CD14-positive monocyte (primary cell): Measurements from ENCODE around the gene EME2. TPM values are rescaled to one million over a fixed set of nuclear protein-coding genes. Genes with fewer than 3 reads are reported as not detected.
A peak's percentile ranks its signal among the peaks of the same experiment; 100 is the strongest.

Experiments
- DNase-seq, 3 donors: peaks; one replicate each; pipeline ENCODE4 v3.0.0-alpha.2; 2011 to 2022
- H2AFZ ChIP-seq: 2 replicates; pipeline ENCODE4 v1.6.0; 2012; ENCODE audit warnings: mild to moderate bottlenecking, low read depth, low read length, inconsistent platforms; ENCODE audit not compliant: insufficient read depth, poor library complexity, severe bottlenecking
- H3K27ac ChIP-seq, 2 donors: 1 replicate in 1 of 2; 2 replicates in 1 of 2; pipeline ENCODE4 v1.5.1; 2012 to 2013; ENCODE audit warnings: low read length in 2 of 2, control low read depth in 1 of 2, inconsistent platforms in 1 of 2, low read depth in 1 of 2, mild to moderate bottlenecking in 1 of 2
- H3K27me3 ChIP-seq, 2 donors: one replicate each; pipeline versions ENCODE4 v1.6.0 to v1.6.1; 2011 to 2013; ENCODE audit warnings: low read length in 2 of 2; ENCODE audit not compliant: control insufficient read depth in 2 of 2, insufficient read depth in 2 of 2
- H3K36me3 ChIP-seq, 2 donors: replicated peaks in 1 of 2; 1 replicate in 1 of 2; 2 replicates in 1 of 2; pipeline versions ENCODE4 v1.5.1 to v1.6.1; 2012 to 2013; ENCODE audit warnings: low read length in 2 of 2, control low read depth in 1 of 2, inconsistent platforms in 1 of 2, mild to moderate bottlenecking in 1 of 2; ENCODE audit not compliant: insufficient read depth in 2 of 2, control insufficient read depth in 1 of 2
- H3K4me1 ChIP-seq, 2 donors: 1 replicate in 1 of 2; 2 replicates in 1 of 2; pipeline versions ENCODE4 v1.5.1 to v1.6.1; 2012 to 2013; ENCODE audit warnings: low read length in 2 of 2, control low read depth in 1 of 2, inconsistent platforms in 1 of 2, mild to moderate bottlenecking in 1 of 2, moderate library complexity in 1 of 2; ENCODE audit not compliant: insufficient read depth in 2 of 2, control insufficient read depth in 1 of 2
- H3K4me2 ChIP-seq: replicated peaks from 2 replicates; pipeline ENCODE3; 2012; ENCODE audit warnings: low read length, moderate library complexity, mild to moderate bottlenecking; ENCODE audit not compliant: poor library complexity, severe bottlenecking; ENCODE audit errors: extremely low read depth
- H3K4me3 ChIP-seq, 3 experiments: fragments of 200-600 bp in 1 of 3; sonication (generic) in 1 of 3; replicated peaks in 1 of 3; 1 replicate in 2 of 3; 2 replicates in 1 of 3; pipeline ENCODE4 v1.5.1; 2011 to 2013; ENCODE audit warnings: low read length in 3 of 3, mild to moderate bottlenecking in 3 of 3, control low read depth in 2 of 3, low read depth in 2 of 3, inconsistent platforms in 1 of 3, moderate library complexity in 1 of 3
- H3K79me2 ChIP-seq: 2 replicates; pipeline ENCODE4 v1.6.0; 2012; ENCODE audit warnings: mild to moderate bottlenecking, control low read depth, inconsistent platforms, low read length, moderate library complexity; ENCODE audit not compliant: insufficient read depth
- H3K9ac ChIP-seq: 2 replicates; pipeline ENCODE4 v1.6.0; 2017; ENCODE audit warnings: low read length, mild to moderate bottlenecking; ENCODE audit not compliant: insufficient read depth, poor library complexity, severe bottlenecking
- H3K9me3 ChIP-seq, 2 donors: replicated peaks in 1 of 2; 1 replicate in 1 of 2; 2 replicates in 1 of 2; pipeline versions ENCODE4 v1.5.1 to v1.6.1; 2012 to 2013; ENCODE audit warnings: low read length in 2 of 2, control low read depth in 1 of 2; ENCODE audit not compliant: control insufficient read depth in 1 of 2, insufficient read depth in 1 of 2
- H4K20me1 ChIP-seq: 2 replicates; pipeline ENCODE4 v1.6.0; 2012; ENCODE audit warnings: mild to moderate bottlenecking, low read length, control low read depth, moderate library complexity; ENCODE audit not compliant: insufficient read depth
- H3K27ac Mint-ChIP-seq, 7 donors: one replicate each; pipeline ENCODE4 v1.8.0; 2020; ENCODE audit warnings: mild to moderate bottlenecking in 7 of 7, mixed read lengths in 7 of 7, moderate library complexity in 6 of 7, inconsistent platforms in 2 of 7
- H3K27me3 Mint-ChIP-seq, 3 donors: one replicate each; pipeline ENCODE4 v1.8.0; 2021 to 2022; ENCODE audit warnings: low read depth in 3 of 3, mild to moderate bottlenecking in 3 of 3, mixed read lengths in 3 of 3, moderate library complexity in 3 of 3, inconsistent platforms in 1 of 3
- H3K36me3 Mint-ChIP-seq, 2 donors: one replicate each; pipeline ENCODE4 v1.8.0; 2020; ENCODE audit warnings: mixed read lengths in 2 of 2, inconsistent platforms in 1 of 2, mild to moderate bottlenecking in 1 of 2
- H3K4me1 Mint-ChIP-seq: one replicate; pipeline ENCODE4 v1.8.0; 2020; ENCODE audit warnings: mild to moderate bottlenecking, mixed read lengths
- H3K4me3 Mint-ChIP-seq, 2 donors: one replicate each; pipeline ENCODE4 v1.8.0; 2020; ENCODE audit warnings: mild to moderate bottlenecking in 2 of 2, mixed read lengths in 2 of 2, moderate library complexity in 1 of 2
- H3K9me3 Mint-ChIP-seq, 7 donors: one replicate each; pipeline ENCODE4 v1.8.0; 2020 to 2022; ENCODE audit warnings: mixed read lengths in 7 of 7, mild to moderate bottlenecking in 6 of 7, moderate library complexity in 6 of 7, inconsistent platforms in 2 of 7
- CTCF ChIP-seq: fragments of 200-600 bp; IDR thresholded peaks from one replicate; pipeline ENCODE4 v1.8.0; 2022; ENCODE audit warnings: antibody characterized with exemption, mild to moderate bottlenecking
- WGBS: methylation state at CpG from one replicate; pipeline ENCODE4 v1.1.5; 2013; ENCODE audit warnings: missing lambda C conversion rate; ENCODE audit not compliant: insufficient coverage; 5-methylcytosine and 5-hydroxymethylcytosine counted together
- intact Hi-C, 2 donors: fragments of 100-400 bp; cut with micrococcal nuclease; formaldehyde crosslinking; loops; one replicate each; pipeline versions ENCODE4 v1.15.0 to v1.15.1; 2023
- polyA plus RNA-seq, 3 donors: library from polyadenylated mRNA; depleted of rRNA in 1 of 3; unstranded in 2 of 3; stranded (reverse) in 1 of 3; fragments of 300-500 nt in 2 of 3; fragments of >200 nt in 1 of 3; fragmentation: Illumina TruSeq in 2 of 3; gene quantifications; 1 replicate in 2 of 3; 2 replicates in 1 of 3; pipeline ENCODE4 v1.2.3, GENCODE V29; 2012 to 2021

Gene EME2
- polyA plus RNA-seq, 3 donors: 0.26 to 36.6 (median 0.48) TPM

GRCh38 chr16:1820096-1820945 is 47.7 kb downstream of the EME2 start:
- peak overlapping the region in 1 of 7 donors; percentile 74 for H3K27ac Mint-ChIP-seq
- Histone ChIP-seq H3K9ac (no peak overlapping the region), H3K36me3 (peaks cover 69 to 74% of the 10 kb centered on the region in 2 donors), H3K4me1 (peaks cover 3 to 5% of the 10 kb centered on the region in 2 donors), H3K27me3 (no peaks in the 10 kb centered on the region), H3K4me2 (no peak overlapping the region), H2AFZ (no peak overlapping the region), H3K4me3 (no peak overlapping the region), H3K9me3 (no peaks in the 10 kb centered on the region), H3K27ac (no peak overlapping the region), H4K20me1 (peaks cover 60% of the 10 kb centered on the region), H3K79me2 (peaks cover 28% of the 10 kb centered on the region)
- WGBS: 96% methylated on average over 18 of the region's 25 CpGs
- H3K4me3 Mint-ChIP-seq: no peak overlapping the region
- H3K4me1 Mint-ChIP-seq: peaks cover 7% of the 10 kb centered on the region
- no peaks in the 10 kb centered on the region for H3K9me3 Mint-ChIP-seq
- H3K36me3 Mint-ChIP-seq: peaks cover 38 to 82% of the 10 kb centered on the region in 2 donors
- DNase-seq: no peak
- intact Hi-C loops: no loop called here
- H3K27me3 Mint-ChIP-seq: no peaks in the 10 kb centered on the region
- TF ChIP-seq CTCF: no peak

- Histone ChIP-seq H3K9me3 (no peaks in the 10 kb centered on the region), H3K36me3 (peaks cover 66 to 70% of the 10 kb centered on the region in 2 donors), H3K4me1 (peaks cover 9 to 11% of the 10 kb centered on the region in 2 donors), H3K9ac (no peak overlapping the region), H3K27ac (no peak overlapping the region), H3K4me3 (no peak overlapping the region), H2AFZ (no peak overlapping the region), H3K79me2 (peaks cover 33% of the 10 kb centered on the region), H3K4me2 (no peak overlapping the region), H3K27me3 (no peaks in the 10 kb centered on the region), H4K20me1 (peaks cover 64% of the 10 kb centered on the region)
- H3K9me3 Mint-ChIP-seq: no peaks in the 10 kb centered on the region
- no peak overlapping the region for H3K4me3 Mint-ChIP-seq
- H3K27me3 Mint-ChIP-seq: no peaks in the 10 kb centered on the region
- intact Hi-C loops: no loop called here
- peaks cover 13% of the 10 kb centered on the region for H3K4me1 Mint-ChIP-seq
- no peak for TF ChIP-seq CTCF
- peaks cover 34 to 76% of the 10 kb centered on the region in 2 donors for H3K36me3 Mint-ChIP-seq
- H3K27ac Mint-ChIP-seq: peak overlapping the region in 1 of 7 donors; percentile 74
- DNase-seq: no peak
- 99% methylated on average over 12 of the region's 12 CpGs for WGBS
Observed at GRCh38 chr16:1820946-1821290, 48.3 kb downstream of the EME2 start.
